GM19455 (cell line): Measurements from ENCODE around the gene PCCA.
"Not testable (repeated sequence)": the region's sequence is repeated elsewhere in the genome, so short reads cannot be mapped to it uniquely, and the experiment has no call there.

Experiments used
- ATAC-seq: cut with Tn5 transposase; IDR thresholded peaks from one replicate; pipeline ENCODE4 v1.9.1; 2021; ENCODE audit not compliant: unreplicated experiment

The PCCA gene

GRCh38 chr13:100235311-100235901 is 146.5 kb downstream of the PCCA start:
- ATAC-seq = no peak

GRCh38 chr13:100240109-100240779 is 151.4 kb downstream of the PCCA start:
- no peak for ATAC-seq

- ATAC-seq = no peak
Measured at GRCh38 chr13:100244431-100244830, 155.5 kb downstream of the PCCA start.

- ATAC-seq = no peak
Measured at GRCh38 chr13:100245104-100245503, 156.2 kb downstream of the PCCA start.

GRCh38 chr13:100247937-100248336 is 159.0 kb downstream of the PCCA start:
- no peak for ATAC-seq

- no peak for ATAC-seq
Measured at GRCh38 chr13:100254002-100254401, 165.1 kb downstream of the PCCA start.

- ATAC-seq = no peak
Measured at GRCh38 chr13:100262404-100262803, 173.5 kb downstream of the PCCA start.

- ATAC-seq = no peak
Measured at GRCh38 chr13:100266026-100266425, 177.1 kb downstream of the PCCA start.

GRCh38 chr13:100269837-100270236 is 180.9 kb downstream of the PCCA start:
- no peak for ATAC-seq

GRCh38 chr13:100273138-100273537 is 184.2 kb downstream of the PCCA start:
- ATAC-seq = no peak

GRCh38 chr13:100273552-100273951 is 184.7 kb downstream of the PCCA start:
- no peak for ATAC-seq

GRCh38 chr13:100274942-100275506 is 186.1 kb downstream of the PCCA start:
- no peak for ATAC-seq

GRCh38 chr13:100275746-100276145 is 186.9 kb downstream of the PCCA start:
- no peak for ATAC-seq

GRCh38 chr13:100280681-100281080 is 191.8 kb downstream of the PCCA start:
- no peak for ATAC-seq

- ATAC-seq = not testable (repeated sequence)
Measured at GRCh38 chr13:100282306-100282705, 193.4 kb downstream of the PCCA start.

- no peak for ATAC-seq
Measured at GRCh38 chr13:100290165-100290801, 201.4 kb downstream of the PCCA start.

GRCh38 chr13:100291624-100292023 is 202.7 kb downstream of the PCCA start:
- ATAC-seq = no peak

GRCh38 chr13:100297413-100297812 is 208.5 kb downstream of the PCCA start:
- no peak for ATAC-seq

GRCh38 chr13:100298116-100298681 is 209.3 kb downstream of the PCCA start:
- ATAC-seq = no peak

GRCh38 chr13:100298691-100299090 is 209.8 kb downstream of the PCCA start:
- ATAC-seq = no peak

GRCh38 chr13:100300243-100300642 is 211.3 kb downstream of the PCCA start:
- no peak for ATAC-seq

- no peak for ATAC-seq
Measured at GRCh38 chr13:100300708-100301107, 211.8 kb downstream of the PCCA start.
